HL-60 (cell line): Measurements from ENCODE around the gene SPAG8.

Experiments used
- DNase-seq, 2 experiments: peaks; one replicate each; pipeline ENCODE4 v3.0.0-alpha.2; 2010 to 2020; ENCODE audit warnings: low read depth in 1 of 2, low spot score in 1 of 2
- H3K27ac ChIP-seq: fragments of 250-450 bp; sonication (Bioruptor Pico); replicated peaks from 2 replicates; pipeline ENCODE4 v1.5.1; 2020; ENCODE audit warnings: mild to moderate bottlenecking, moderate library complexity
- H3K27me3 ChIP-seq: fragments of 250-450 bp; sonication (Bioruptor Pico); 2 replicates; pipeline ENCODE4 v1.5.1; 2021; ENCODE audit warnings: mild to moderate bottlenecking, moderate library complexity; ENCODE audit not compliant: insufficient read depth, poor library complexity, severe bottlenecking
- H3K4me3 ChIP-seq: replicated peaks from 2 replicates; pipeline ENCODE4 v1.5.1; 2011; ENCODE audit warnings: mild to moderate bottlenecking, control low read depth, low read length; ENCODE audit not compliant: insufficient read depth
- GABPA ChIP-seq: IDR thresholded peaks from 2 replicates; pipeline ENCODE4 v1.6.1; 2012; ENCODE audit warnings: low read depth
- POLR2AphosphoS5 ChIP-seq: IDR thresholded peaks from 2 replicates; pipeline ENCODE4 v1.6.1; 2012; ENCODE audit warnings: low read depth
- SPI1 ChIP-seq: IDR thresholded peaks from 2 replicates; pipeline ENCODE4 v1.6.1; 2012; ENCODE audit warnings: low read depth, mild to moderate bottlenecking, borderline replicate concordance
- TF ChIP-seq, protein P1 (sequence below): IDR thresholded peaks from 2 replicates; pipeline ENCODE4 v1.6.1; 2012; ENCODE audit warnings: low read depth; ENCODE audit not compliant: insufficient replicate concordance
- TF ChIP-seq, protein P2 (sequence below): IDR thresholded peaks from one replicate; pipeline ENCODE4 v1.5.1; 2011; ENCODE audit warnings: low read length, control low read depth, inconsistent platforms; ENCODE audit not compliant: insufficient read depth

SPAG8 gene

DNA sequence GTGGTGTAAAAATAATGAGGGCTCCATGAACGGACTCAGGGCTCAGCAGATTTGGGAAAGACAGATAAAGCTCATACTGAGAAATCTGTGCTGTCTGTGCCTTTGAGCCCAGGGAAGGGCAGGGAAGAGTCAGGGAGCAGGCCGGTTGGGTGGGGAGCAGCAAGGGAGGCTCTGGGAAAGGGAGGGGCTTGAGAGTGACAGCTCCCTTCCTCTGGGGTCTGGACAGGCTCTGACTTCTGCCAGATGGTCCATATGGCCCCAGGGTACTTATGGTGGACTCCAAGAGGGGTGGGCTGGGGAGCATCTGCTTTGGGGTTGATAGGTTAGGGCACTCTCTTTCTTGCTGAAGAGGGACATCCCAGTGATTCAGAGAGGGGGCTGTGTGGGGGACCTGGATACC is 18.6 kb downstream of the SPAG8 start:
- no peak overlapping the region for H3K4me3 ChIP-seq

GRCh38 chr9:35792826-35793225 is 19.2 kb downstream of the SPAG8 start:
- DNase-seq = no peak
- Histone ChIP-seq H3K4me3 (no peak overlapping the region), H3K27ac (no peak overlapping the region), H3K27me3 (no peaks in the 10 kb centered on the region)
- TF ChIP-seq, protein P1, sequence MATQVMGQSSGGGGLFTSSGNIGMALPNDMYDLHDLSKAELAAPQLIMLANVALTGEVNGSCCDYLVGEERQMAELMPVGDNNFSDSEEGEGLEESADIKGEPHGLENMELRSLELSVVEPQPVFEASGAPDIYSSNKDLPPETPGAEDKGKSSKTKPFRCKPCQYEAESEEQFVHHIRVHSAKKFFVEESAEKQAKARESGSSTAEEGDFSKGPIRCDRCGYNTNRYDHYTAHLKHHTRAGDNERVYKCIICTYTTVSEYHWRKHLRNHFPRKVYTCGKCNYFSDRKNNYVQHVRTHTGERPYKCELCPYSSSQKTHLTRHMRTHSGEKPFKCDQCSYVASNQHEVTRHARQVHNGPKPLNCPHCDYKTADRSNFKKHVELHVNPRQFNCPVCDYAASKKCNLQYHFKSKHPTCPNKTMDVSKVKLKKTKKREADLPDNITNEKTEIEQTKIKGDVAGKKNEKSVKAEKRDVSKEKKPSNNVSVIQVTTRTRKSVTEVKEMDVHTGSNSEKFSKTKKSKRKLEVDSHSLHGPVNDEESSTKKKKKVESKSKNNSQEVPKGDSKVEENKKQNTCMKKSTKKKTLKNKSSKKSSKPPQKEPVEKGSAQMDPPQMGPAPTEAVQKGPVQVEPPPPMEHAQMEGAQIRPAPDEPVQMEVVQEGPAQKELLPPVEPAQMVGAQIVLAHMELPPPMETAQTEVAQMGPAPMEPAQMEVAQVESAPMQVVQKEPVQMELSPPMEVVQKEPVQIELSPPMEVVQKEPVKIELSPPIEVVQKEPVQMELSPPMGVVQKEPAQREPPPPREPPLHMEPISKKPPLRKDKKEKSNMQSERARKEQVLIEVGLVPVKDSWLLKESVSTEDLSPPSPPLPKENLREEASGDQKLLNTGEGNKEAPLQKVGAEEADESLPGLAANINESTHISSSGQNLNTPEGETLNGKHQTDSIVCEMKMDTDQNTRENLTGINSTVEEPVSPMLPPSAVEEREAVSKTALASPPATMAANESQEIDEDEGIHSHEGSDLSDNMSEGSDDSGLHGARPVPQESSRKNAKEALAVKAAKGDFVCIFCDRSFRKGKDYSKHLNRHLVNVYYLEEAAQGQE = no peak
- no peak for TF ChIP-seq POLR2AphosphoS5
- TF ChIP-seq, protein P2, sequence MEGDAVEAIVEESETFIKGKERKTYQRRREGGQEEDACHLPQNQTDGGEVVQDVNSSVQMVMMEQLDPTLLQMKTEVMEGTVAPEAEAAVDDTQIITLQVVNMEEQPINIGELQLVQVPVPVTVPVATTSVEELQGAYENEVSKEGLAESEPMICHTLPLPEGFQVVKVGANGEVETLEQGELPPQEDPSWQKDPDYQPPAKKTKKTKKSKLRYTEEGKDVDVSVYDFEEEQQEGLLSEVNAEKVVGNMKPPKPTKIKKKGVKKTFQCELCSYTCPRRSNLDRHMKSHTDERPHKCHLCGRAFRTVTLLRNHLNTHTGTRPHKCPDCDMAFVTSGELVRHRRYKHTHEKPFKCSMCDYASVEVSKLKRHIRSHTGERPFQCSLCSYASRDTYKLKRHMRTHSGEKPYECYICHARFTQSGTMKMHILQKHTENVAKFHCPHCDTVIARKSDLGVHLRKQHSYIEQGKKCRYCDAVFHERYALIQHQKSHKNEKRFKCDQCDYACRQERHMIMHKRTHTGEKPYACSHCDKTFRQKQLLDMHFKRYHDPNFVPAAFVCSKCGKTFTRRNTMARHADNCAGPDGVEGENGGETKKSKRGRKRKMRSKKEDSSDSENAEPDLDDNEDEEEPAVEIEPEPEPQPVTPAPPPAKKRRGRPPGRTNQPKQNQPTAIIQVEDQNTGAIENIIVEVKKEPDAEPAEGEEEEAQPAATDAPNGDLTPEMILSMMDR = no peak
- no peak for TF ChIP-seq SPI1
- TF ChIP-seq GABPA = no peak

More for the DNA sequence above, 18.6 kb downstream of the SPAG8 start:
- DNase-seq = no peak
- no peak overlapping the region for H3K27ac ChIP-seq
- TF ChIP-seq, protein P1 = no peak
- TF ChIP-seq, protein P2 = no peak
- TF ChIP-seq POLR2AphosphoS5 (no peak), SPI1 (no peak), GABPA (no peak)
- H3K27me3 ChIP-seq = no peaks in the 10 kb centered on the region

- TF ChIP-seq, protein P2 = no peak
- TF ChIP-seq POLR2AphosphoS5 (no peak), SPI1 (no peak), GABPA (no peak)
- TF ChIP-seq, protein P1 = no peak
- Histone ChIP-seq H3K4me3 (no peak overlapping the region), H3K27ac (no peak overlapping the region), H3K27me3 (no peaks in the 10 kb centered on the region)
- DNase-seq = no peak
Measured at GRCh38 chr9:35792024-35792813, 19.8 kb downstream of the SPAG8 start.
